ENCODE data around the gene CHD5. TPM values are rescaled to one million over a fixed set of nuclear protein-coding genes. Genes with fewer than 3 reads are reported as not detected.

The CHD5 gene
- total RNA-seq, 1 donor from 2014 or later: under 0.01 TPM

GRCh38 chr1:6174621-6175410 is 5.3 kb downstream of the CHD5 start:
- DNase-seq (ENCODE audit: low read depth in 2 of 2): no peak

DNA sequence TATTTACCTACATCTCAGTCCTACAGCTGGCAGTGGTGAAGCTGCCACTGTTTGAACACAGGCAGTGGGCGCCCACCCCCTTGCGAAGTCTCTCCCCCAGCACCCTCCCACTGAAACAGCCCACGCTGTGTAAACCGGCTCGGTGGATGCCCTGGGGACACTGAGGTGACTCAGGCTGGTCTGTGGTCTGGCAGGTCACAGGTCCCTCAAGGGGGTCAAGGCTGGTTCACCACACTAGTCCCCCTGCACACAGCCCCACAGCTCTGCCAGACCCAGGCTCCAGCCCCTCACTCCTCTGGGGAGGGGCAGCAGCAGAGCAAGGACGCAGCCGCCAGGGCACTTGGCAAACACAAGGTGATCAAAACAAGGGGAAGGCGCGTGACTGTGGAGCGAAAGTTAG is 7.6 kb downstream of the CHD5 start:
- DNase-seq (ENCODE audit: low read depth in 2 of 2): no peak

DNA sequence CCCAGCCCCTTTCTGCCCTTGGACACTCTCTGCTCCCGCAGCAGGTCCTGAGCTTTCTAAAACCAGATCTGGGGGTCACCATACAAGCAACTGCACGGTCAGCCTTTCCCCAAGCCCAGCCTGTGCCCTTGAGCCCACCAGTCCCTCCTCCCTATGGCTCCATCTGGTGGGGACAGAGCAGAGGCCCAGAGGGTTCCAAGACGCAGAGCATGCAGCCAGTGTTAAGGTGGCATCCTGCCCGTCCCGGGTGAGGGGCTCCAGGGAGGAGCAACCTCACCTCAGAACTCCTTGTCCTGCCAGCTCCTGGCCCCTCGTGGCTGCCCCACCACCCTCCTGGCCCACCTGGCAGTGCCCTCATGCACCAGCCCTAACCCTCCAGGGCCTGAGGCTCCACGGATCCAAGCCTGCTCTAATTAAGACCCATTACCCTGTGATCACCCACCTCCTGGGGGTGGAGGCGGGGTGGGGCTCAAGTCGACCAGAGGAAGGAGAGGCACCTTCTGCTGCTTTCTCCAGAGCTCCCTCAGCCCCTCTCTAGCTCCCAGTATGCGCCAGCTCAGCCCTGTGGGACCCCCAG is 8.5 kb downstream of the CHD5 start:
- peak in 1 of 2 donors; percentile 37 for DNase-seq (ENCODE audit: low read depth in 2 of 2)

GRCh38 chr1:6170742-6171201 is 9.3 kb downstream of the CHD5 start:
- no peak for DNase-seq (ENCODE audit: low read depth in 2 of 2)

DNA sequence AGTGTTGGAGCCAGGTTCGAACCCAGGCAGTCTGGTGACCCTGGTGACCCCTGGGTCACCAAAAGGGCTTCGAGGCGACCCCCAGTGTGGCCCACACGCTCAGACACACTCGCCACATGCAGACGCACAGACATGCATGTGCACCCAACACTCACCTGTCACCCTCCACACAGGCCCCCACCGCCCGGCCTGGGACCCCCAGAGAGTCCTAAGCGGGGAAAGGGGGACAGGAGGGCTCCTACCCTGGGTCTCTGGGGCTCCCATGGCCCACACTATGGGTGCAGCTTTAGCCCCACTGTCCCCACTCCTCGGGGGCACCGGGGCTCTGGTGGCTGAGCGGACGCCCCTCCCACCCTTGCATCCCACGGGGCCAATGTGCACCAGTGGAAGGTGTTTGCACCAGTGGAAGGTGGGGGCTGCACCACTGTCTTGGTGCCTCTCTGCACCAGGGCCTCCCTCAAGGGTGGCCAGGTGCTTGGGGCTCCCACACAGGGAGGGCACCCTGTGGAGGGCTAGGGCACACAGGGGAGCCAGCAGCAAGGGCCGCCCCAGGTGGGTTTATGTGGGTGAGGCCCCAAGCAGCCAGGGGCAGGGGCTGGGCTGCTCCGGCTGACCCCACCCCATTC is 9.9 kb downstream of the CHD5 start:
- no peak for DNase-seq (ENCODE audit: low read depth in 2 of 2)

GRCh38 chr1:6168947-6169586 is 11.1 kb downstream of the CHD5 start:
- DNase-seq (ENCODE audit: low read depth in 2 of 2): no peak

- no peak for DNase-seq (ENCODE audit: low read depth in 2 of 2)
Measured at GRCh38 chr1:6167391-6168303, 12.5 kb downstream of the CHD5 start.

GRCh38 chr1:6166655-6167390 is 13.3 kb downstream of the CHD5 start:
- DNase-seq (ENCODE audit: low read depth in 2 of 2): no peak

DNA sequence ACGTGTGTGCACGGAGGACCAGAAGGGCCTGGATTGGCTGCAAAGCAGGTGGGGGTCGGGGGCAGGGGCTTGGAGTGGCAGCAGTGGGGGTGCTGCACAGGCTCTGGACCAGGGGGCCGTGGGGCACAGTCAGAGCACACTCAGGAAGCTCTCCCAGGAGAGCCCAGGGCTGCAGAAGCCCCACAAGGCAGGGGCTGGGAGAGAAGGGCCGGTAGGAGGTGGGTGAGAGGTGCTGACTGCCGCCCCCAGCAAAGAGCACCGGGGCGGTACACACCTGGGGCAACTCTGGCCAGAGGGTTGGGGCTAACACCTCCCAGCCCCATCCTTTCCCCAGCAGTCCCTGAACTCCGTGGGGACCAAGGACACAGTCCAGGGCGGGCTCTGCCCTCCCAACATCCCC is 13.9 kb downstream of the CHD5 start:
- no peak for DNase-seq (ENCODE audit: low read depth in 2 of 2)

DNA sequence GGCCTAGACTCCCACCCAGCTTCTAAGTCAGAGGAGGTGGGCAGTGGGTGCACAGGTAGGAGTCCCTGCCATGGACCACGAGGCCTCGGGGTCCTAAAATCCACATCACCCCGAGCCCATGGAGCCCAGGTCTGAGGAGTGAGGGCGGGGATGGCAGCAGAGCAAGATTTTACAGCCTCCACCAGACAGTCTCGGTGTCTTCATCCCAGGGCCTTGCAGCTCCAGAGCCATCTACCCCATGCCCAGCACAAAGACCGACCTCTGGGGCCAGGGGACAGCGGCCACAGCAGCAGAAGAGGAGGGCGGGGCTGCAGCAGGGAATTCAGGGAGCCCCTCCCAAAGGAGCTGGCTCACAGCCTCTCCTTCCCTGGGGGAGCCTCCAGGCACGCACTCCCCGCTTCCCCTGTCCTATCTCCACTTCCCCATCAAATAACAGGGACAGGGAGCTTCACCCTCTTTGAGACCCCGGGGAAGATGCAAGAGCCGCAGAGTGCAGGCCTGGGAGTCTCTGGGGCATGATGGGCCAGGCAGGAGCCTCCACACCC is 14.6 kb downstream of the CHD5 start:
- no peak for DNase-seq (ENCODE audit: low read depth in 2 of 2)

GRCh38 chr1:6165027-6165426 is 15.1 kb downstream of the CHD5 start:
- no peak for DNase-seq (ENCODE audit: low read depth in 2 of 2)

DNA sequence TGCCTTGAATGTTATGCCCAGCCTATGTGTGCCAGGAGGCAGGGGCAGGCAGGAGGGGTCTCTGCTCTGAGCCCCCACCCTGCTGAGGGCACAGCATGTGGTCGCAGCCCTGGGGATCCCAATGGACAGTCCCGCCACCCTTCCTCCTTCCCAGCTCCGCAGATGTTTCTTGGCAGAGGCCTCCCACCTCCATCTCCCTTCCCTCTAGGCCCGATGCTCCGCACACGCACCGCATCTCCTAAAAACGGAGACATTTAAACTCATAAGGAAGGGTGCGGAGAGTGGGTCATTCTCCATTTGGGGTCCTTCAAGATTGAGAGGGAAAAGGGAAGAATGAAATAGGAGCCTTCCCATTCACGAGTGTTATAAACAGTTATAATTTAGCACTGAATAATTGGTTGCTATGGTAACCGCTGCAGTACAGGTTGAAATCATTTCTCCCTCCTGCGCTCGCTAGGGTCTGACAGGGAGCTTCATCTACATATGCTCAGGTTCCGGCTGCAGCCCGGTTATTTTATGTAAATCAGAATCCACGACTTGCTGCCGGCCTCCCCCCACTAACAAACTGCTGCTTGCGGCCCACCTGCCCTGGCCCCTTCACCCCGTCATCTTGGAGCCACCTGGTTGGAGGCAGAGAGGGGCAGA is 16.0 kb downstream of the CHD5 start:
- no peak for DNase-seq (ENCODE audit: low read depth in 2 of 2)

DNA sequence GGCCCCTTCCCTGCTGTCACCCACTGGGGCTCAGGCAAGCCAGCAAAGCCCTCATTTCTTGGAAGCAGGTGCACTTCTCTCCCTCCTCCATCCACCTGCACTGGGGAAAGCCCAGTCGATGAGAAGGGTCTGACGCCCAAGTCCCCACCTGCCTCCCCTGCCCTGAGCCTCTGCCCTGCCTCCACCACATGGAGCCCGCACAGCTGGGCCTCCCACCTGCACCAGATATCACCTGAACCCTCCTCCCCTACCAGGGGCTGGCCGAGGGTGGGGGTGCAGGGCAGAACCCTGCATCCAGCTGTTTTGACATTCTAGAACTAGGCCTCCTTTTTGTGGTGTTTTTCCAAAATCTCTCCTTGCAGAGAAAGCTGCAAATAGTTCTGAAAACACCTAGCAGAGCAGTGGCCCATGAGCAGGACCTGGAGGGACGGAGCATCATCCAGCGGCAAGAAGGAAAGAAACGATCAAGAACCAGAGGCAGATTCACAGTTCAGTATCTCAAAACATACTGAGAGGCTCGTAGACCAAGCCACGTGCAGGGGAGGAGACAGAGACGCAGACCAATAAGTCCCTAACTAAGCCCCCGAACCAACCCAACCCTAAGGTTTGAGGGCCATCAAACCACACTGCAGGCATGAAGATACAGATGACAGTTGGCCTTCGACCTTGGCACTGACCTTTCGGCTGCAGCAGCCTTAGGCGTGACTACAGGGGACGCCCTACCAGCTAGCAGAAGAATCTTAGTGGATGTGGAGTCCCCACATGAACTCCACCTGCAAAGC is 16.7 kb downstream of the CHD5 start:
- DNase-seq (ENCODE audit: low read depth in 2 of 2): no peak

- no peak for DNase-seq (ENCODE audit: low read depth in 2 of 2)
Measured at GRCh38 chr1:6162773-6163172, 17.3 kb downstream of the CHD5 start.

DNA sequence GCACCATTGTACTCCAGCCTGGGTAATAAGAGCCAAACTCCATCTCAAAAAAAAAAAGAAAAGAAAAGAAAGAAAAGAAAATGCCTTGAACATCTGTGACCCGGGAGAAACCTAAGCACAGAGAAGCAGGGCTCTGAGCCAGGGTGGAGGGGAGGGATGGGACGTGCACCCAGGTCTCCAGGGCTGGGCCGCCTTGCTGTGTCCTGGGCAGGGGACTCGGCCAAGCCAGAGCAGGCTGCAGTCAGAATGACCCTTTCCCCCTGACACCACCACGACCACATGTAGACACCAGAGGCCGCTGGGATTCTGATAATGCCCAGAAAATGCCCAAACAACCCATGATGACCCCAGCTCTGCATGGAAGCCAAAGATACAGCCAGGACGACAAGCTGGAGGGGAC is 17.8 kb downstream of the CHD5 start:
- DNase-seq (ENCODE audit: low read depth in 2 of 2): no peak

DNA sequence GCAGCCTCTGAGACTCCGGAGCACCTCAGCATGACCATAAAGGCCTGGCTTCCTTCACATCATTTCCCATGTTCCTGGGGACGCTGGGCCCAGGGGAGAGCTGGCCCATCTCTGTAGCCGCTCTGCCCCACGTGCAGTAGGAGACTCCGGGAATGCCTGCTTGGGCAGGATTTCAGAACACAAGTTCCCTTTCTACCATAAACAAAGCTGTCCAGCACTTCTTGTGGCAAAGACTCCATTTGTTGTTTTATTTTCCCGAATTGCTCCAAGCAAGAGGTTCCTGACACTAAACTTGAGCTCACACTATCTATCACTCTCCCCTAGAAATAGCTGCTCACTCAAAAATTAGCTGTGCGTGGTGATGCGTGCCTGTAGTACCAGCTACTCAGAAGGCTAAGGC is 21.9 kb downstream of the CHD5 start:
- DNase-seq (ENCODE audit: low read depth in 2 of 2): no peak

GRCh38 chr1:6157528-6158174 is 22.5 kb downstream of the CHD5 start:
- DNase-seq (ENCODE audit: low read depth in 2 of 2): peak in 1 of 2 donors; percentile 45

DNA sequence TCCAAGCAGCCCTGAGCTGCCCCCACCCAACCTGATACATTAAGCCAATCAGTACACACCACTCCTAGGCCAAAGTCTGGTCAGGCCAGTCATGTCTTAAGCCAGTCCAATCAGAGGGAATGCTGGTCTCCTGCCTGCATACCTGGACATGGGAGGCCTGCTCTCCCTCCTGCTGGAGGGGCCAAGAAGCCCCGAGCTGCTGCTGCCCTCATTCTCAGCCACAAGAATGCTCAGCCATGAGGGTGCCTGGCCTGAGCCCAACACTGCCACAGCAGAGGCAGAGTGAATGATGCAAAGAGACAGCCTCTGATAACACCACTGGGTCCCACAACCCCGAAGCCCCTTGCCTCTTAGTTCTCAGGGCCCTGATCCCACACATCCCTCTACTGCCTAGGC is 23.0 kb downstream of the CHD5 start:
- no peak for DNase-seq (ENCODE audit: low read depth in 2 of 2)

Data from dermis microvascular lymphatic vessel endothelial cell (primary cell).